ENCODE measurements around the gene ZSCAN30.
A peak's percentile ranks its signal among the peaks of the same experiment; 100 is the strongest.

Gene ZSCAN30

GRCh38 chr18:35290094-35290735 lies at the start of gene ZSCAN30:
TSS of gene ZSCAN30 (minus strand) at chr18:35290229. CDS start at chr18:35264352, 25,877 bp downstream.
- peak; percentile 79 to 84 for DNase-seq (ENCODE audit: low read depth in 2 of 2)

- no peak for DNase-seq (ENCODE audit: low read depth in 2 of 2)
These were observed 47.3 kb upstream of the ZSCAN30 start for GRCh38 chr18:35337286-35337685.

- DNase-seq (ENCODE audit: low read depth in 2 of 2), result no peak
These were observed 45.8 kb upstream of the ZSCAN30 start for GRCh38 chr18:35335866-35336265.

- DNase-seq (ENCODE audit: low read depth in 2 of 2), result no peak
These were observed 44.8 kb upstream of the ZSCAN30 start for GRCh38 chr18:35334821-35335220.

GRCh38 chr18:35334212-35334611 lies 44.2 kb upstream of the ZSCAN30 start:
- no peak for DNase-seq (ENCODE audit: low read depth in 2 of 2)

GRCh38 chr18:35331367-35332087 lies 41.5 kb upstream of the ZSCAN30 start:
- DNase-seq (ENCODE audit: low read depth in 2 of 2), result no peak

- DNase-seq (ENCODE audit: low read depth in 2 of 2), result no peak
These were observed 38.8 kb upstream of the ZSCAN30 start for GRCh38 chr18:35328868-35329267.

- no peak for DNase-seq (ENCODE audit: low read depth in 2 of 2)
These were observed 36.8 kb upstream of the ZSCAN30 start for GRCh38 chr18:35326695-35327387.

GRCh38 chr18:35324926-35325655 lies 35.1 kb upstream of the ZSCAN30 start:
- no peak for DNase-seq (ENCODE audit: low read depth in 2 of 2)

- DNase-seq (ENCODE audit: low read depth in 2 of 2), result no peak
These were observed 32.7 kb upstream of the ZSCAN30 start for GRCh38 chr18:35322486-35323458.

GRCh38 chr18:35311496-35311895 lies 21.5 kb upstream of the ZSCAN30 start:
- DNase-seq (ENCODE audit: low read depth in 2 of 2), result no peak

- DNase-seq (ENCODE audit: low read depth in 2 of 2), result no peak
These were observed 16.7 kb upstream of the ZSCAN30 start for GRCh38 chr18:35306588-35307250.

GRCh38 chr18:35303610-35304009 lies 13.6 kb upstream of the ZSCAN30 start:
- no peak for DNase-seq (ENCODE audit: low read depth in 2 of 2)

- DNase-seq (ENCODE audit: low read depth in 2 of 2), result no peak
These were observed 6.0 kb upstream of the ZSCAN30 start for GRCh38 chr18:35296060-35296459.

- no peak for DNase-seq (ENCODE audit: low read depth in 2 of 2)
These were observed 1.1 kb upstream of the ZSCAN30 start for GRCh38 chr18:35291166-35291565.

- no peak for DNase-seq (ENCODE audit: low read depth in 2 of 2)
These were observed 319 bp downstream of the ZSCAN30 start for GRCh38 chr18:35289727-35290093.

GRCh38 chr18:35289293-35289692 lies 736 bp downstream of the ZSCAN30 start:
- DNase-seq (ENCODE audit: low read depth in 2 of 2), result no peak

- no peak for DNase-seq (ENCODE audit: low read depth in 2 of 2)
These were observed 5.2 kb downstream of the ZSCAN30 start for GRCh38 chr18:35284841-35285240.

- DNase-seq (ENCODE audit: low read depth in 2 of 2), result no peak
These were observed 5.9 kb downstream of the ZSCAN30 start for GRCh38 chr18:35283923-35284794.
